HG02852 (cell line): ENCODE results near the gene CTNND2.
"Not testable (repeated sequence)": the region's sequence is repeated elsewhere in the genome, so short reads cannot be mapped to it uniquely, and the experiment has no call there.

ENCODE experiments used
- ATAC-seq: cut with Tn5 transposase; IDR thresholded peaks from one replicate; pipeline ENCODE4 v1.9.1; 2021; ENCODE audit warnings: mild to moderate bottlenecking, moderate library complexity; ENCODE audit not compliant: unreplicated experiment

The CTNND2 gene

DNA sequence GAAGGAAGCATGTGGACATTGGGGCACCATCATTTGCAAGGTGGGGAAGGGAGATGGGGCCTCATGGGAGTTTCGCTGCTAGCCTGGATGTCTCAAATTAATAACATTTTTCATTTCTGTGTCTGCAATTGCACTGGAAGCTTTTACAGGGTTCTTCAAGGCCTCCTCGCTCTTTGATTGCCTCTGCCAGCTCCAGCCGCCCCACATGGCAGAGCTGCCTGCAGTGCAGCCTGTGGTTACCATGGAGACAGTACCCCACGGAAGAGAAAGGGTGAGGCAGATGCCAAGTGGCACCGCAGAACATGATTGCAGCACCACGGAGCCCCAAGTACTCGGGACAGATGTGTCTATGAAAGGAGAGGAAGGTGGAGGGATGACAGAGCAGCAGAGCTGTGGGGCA, 25.4 kb downstream of the CTNND2 start:
- no peak for ATAC-seq

- no peak for ATAC-seq
Observed at GRCh38 chr5:11873587-11873986, 30.7 kb downstream of the CTNND2 start.

DNA sequence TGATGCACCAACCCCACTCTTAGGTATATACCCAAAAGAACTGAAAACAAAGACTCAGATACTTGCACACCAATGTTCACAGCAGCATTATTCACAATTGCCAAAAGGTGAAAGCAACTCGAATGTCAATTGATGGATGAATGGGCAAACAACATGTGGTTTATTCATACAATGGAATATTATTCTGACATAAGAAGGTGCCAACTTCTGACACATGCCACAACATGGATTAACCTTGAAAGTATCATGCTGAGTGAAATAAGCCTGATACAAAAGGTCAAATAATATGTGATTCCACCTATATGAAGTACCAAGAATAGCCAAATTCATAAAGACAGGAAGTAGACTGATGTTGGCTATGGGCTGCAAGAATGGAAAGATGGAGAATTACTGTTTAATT, 35.0 kb downstream of the CTNND2 start:
- no peak for ATAC-seq

DNA sequence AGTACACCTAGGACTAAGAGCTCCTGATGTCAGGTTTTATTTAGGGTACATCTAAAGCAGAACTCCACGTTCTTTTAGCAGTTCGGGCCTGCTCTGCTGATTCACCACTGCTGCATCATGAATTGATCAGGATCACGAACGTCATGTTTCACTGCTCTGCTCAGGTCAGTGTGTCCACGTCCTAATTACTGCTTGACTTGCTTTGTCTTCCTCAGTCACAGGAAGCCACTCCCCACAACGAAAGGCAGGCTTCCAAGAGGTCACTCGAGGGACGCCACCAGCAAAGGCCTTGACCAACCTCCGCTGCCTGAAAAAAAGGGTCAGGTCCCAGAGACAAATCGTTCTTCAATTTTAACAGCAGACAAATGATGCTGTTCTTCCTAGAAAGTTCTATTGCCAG, 40.3 kb downstream of the CTNND2 start:
- no peak for ATAC-seq

DNA sequence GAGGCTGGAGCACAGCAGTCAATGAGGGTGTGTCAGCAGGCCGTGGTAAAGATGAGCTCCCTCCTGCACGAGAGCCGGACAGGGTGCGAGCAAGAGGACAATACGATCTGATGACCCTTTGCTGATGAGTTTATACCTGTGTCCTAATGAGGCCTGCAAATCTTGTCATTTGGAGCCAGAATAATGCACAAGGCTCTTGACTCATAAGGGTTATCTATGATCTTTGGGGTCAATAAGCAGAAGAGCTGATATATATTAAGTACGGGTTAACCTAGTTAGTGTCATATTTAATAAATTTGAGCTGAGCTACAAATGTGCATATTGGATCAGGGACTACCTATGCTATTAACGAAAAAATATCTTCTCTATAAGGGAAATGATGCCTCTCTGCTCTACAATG, 46.9 kb downstream of the CTNND2 start:
- no peak for ATAC-seq

- no peak for ATAC-seq
Observed at GRCh38 chr5:11854936-11855335, 49.3 kb downstream of the CTNND2 start.

DNA sequence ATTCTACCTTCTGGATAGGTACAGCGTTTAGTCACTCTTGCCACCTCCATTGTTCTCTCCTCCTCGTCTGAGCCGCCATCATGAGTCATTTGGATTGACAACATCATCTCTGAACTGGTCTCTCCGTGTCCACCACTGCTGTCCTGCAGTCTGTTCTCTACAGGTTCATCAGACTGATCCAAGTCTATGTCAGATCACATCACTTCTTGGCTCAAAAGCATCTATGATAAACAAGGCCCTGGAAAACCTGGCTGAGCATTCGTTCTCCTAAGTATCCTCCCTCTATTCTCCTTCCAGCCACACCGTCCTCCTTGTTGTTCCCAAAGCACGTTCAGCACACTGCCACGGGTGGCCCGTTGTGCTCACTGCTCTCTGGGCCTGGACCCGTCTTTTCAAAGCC, 50.5 kb downstream of the CTNND2 start:
- ATAC-seq = no peak

- no peak for ATAC-seq
Observed at GRCh38 chr5:11853140-11853539, 51.1 kb downstream of the CTNND2 start.

DNA sequence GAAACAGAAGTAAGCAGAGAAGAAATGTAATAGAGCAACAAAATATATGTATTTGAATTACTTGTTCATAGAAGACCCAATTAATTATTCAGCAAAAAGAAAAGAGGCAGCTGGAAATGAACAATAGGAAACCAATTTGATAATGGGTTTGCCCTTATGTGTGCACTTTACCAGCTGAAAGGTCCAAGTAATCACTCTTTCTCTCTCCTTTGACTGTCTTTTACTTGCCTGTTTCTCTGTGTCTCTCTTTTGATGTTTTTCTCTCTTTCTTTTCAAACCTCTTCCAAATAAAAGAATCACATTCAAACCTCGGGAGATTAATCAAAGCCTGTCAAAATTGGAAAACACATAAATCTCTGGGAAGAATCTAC, 51.5 kb downstream of the CTNND2 start:
- ATAC-seq = no peak

DNA sequence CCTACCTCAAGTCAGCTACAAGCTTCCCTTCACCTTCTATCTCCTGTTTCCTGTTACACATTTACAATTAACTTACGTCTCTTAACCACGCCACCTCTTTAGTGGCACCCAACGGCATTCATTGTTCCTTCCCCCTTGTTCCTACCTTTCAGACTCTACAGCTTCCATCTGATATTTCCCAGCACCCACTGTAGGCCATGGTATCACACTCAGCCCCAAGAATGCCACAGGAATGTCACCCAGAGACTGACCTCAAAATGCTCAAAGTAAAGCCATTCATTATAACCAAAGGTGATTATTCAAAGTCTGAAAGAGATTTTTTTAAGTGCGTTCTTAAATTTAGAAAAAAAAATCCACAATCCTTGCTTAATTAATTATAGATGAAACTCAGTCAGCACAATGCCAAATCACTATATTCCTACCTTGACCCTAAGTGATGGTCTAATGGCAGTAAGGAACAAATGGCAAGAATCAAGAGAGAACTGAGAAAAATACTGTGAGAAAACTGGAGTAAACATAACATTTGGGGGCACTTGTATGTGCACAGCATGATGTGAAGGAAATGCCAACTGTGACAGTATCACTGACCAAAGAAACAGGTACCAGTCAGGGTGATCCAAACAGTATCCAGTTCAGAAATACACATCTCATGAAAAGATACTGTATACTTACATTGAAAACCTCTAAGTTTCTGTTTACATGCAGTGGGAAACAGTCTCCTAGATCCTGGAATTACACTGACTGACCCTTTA, 52.1 kb downstream of the CTNND2 start:
- ATAC-seq = no peak

DNA sequence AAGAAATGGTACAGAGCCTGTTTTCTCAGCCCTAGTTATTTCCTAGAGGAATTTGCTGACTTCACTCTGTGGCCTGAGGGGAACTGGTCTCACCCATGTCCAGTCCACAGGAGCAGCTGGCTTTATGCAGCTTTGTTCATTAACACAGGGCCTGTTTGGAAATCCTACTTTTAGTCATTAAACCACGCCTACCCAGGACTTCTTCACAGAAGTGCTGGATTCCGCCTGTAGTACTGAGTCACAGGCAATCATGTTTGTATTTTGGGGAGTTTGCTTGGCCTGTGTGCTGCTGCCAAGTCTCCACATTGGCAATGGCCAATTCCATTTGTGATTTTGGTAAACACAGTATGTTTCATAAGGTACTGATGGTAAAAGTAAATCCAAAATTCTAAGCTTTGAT, 52.8 kb downstream of the CTNND2 start:
- no peak for ATAC-seq

DNA sequence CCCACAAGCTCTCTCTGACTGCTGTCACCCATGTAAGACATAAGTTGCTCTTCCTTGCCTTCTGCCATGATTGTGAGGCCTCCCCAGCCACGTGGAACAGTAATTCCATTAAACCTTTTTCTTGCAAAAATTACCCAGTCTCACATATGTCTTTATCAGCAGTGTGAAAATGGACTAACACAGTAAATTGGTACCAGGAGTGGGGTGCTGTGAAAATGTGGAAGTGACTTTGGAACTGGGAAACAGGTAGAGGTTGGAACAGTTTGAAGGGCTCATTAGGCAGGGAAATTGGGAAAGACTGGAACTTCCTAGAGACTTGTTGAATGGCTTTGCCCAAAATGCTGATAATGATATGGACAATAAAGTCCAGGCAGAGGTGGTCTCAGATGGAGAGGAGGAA, 75.7 kb downstream of the CTNND2 start:
- ATAC-seq = not testable (repeated sequence)

DNA sequence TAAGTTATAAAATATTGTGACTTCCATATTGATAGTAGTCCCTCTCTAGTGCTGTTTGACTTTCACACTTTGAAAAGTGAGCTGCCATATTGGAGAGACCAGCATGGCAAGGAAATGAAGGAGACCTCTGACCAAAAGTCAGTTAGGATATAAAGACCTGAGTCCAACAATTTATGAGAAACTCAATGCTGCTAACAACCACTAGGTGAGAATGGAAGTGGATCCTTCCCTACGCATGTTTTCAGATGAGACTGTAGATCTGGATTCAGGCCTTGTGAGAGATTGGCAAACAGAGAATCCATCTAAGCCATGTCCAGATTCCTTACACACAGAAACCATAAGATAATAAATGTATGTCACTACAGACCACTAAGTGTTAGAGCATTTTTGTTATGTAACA, 81.6 kb downstream of the CTNND2 start:
- no peak for ATAC-seq

- no peak for ATAC-seq
Observed at GRCh38 chr5:11815916-11816315, 88.3 kb downstream of the CTNND2 start.

DNA sequence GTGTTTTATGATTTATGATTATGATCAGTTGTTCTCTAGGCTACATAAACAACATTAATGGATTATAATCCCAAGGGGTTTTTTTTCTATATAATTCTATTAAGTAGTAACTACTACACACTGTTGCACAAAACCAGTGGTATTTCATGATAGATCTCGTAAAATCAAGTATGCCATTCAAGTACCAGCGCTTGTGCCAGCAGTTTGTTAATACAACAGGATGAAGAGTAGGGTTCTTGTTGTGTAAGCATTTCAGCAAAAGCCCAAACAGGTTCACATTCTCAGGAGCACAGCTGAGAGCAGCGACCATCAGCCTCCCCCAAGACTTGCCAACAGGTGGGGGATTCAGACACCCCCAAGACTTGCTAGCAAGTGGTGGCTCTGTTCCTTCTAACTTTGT, 88.8 kb downstream of the CTNND2 start:
- ATAC-seq = no peak

- ATAC-seq = no peak
Observed at GRCh38 chr5:11814373-11814772, 89.9 kb downstream of the CTNND2 start.

GRCh38 chr5:11809407-11809806, 94.8 kb downstream of the CTNND2 start:
- ATAC-seq = no peak

- no peak for ATAC-seq
Observed at GRCh38 chr5:11803436-11803835, 100.8 kb downstream of the CTNND2 start.

- no peak for ATAC-seq
Observed at GRCh38 chr5:11801061-11801460, 103.2 kb downstream of the CTNND2 start.

DNA sequence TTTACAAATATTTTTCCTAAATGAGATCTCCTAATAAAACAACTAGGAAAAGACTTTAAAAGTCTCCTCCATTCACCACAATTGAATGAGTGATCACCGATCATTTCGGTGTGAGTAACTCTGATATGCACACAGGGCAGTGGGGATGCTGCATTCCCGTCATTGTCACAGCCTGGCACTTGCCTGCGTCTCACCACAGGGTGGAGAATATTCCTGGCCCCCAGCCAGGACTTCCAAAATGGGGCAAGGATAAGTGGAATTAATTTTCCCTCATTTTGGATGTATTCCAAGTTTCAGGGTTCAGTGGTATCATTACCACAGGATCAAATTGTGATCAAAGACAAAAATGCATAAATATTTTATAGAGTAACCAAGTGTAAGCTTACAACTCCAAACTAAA, 107.1 kb downstream of the CTNND2 start:
- ATAC-seq = no peak

DNA sequence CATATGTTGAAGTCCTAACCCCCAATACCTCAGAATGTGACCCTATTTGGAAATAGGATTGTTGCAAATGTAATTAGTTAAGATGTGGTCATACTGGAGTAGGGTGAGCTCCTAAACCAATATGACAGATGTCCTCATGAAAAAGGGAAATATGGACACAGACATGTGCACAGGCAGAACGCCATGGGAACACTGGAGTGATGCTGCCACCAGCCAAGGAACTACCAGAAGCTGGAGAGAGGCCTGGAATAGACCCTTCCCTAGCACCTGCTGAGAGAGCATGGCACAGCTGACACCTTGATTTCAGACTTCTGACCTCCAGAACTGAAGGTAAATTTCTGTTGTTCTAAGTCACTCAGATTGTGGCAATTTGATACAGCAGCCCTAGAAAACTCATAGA, 110.8 kb downstream of the CTNND2 start:
- no peak for ATAC-seq

- no peak for ATAC-seq
Observed at GRCh38 chr5:11792621-11793020, 111.6 kb downstream of the CTNND2 start.

DNA sequence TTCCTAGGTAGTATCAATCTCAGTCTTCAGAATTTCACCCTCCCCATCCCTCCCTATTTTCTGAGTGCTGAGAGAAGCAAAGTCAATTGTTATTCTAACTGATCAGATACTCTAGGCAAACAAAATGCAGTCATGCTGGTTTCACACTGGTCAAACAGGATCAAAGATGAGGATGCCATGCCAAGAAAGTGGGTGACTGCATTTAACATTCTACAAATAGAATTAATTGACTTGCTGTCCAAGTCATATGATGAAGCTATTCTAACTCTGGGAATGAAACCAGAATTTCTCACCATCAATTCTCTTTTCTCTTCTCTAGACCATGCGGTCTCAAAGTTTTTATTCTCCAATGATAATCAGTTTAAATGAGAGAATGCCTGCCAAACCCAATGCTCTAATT, 112.5 kb downstream of the CTNND2 start:
- ATAC-seq = no peak
